GM23248 (cell line): Measurements from ENCODE around the gene SLC22A3.

Source experiments
- EZH2 ChIP-seq: fragments of 200-600 bp; sonication (generic); IDR thresholded peaks from 2 replicates; pipeline ENCODE4 v1.6.1; 2018; ENCODE audit warnings: antibody characterized with exemption, mild to moderate bottlenecking; ENCODE audit not compliant: insufficient read depth, poor library complexity, severe bottlenecking
- EZH2phosphoT487 ChIP-seq: fragments of 200-600 bp; sonication (generic); IDR thresholded peaks from 2 replicates; pipeline ENCODE4 v1.6.1; 2018; ENCODE audit warnings: antibody characterized with exemption, moderate library complexity, mild to moderate bottlenecking, low read depth; ENCODE audit not compliant: insufficient read depth

DNA sequence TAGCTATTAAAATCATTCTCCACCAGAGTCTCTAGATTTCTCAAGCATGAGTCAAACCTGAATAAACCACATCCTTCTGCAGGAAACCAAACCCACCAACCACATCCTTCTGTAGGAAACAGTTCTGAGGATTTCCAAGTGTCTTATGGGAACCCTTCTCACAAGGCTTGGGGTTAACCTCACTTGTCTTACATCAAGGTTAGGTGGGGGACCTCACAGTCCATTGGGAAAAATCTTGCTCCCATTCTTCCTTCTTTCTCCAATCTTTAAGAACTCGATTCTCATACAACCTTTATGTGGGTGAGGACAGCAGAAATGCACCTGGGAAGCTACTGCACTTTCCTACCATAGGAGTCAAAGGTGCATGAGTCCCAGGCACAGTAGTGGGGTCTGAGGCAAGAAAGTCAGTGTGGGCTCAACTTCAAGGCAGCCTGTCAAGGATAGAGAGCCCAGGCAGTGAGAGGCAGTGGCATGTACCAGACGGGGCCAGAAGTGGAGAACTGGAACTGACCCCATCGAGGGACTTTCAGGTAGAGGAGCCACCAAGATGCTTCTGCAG is 114.5 kb downstream of the SLC22A3 start:
- TF ChIP-seq EZH2 (no peak), EZH2phosphoT487 (no peak)
